ENCODE data around the gene HECTD1.

- no peak for TF ChIP-seq ZBTB7A (IDR thresholded peaks at IDR 0.05; ENCODE audit: low read depth)
- TF ChIP-seq TAF1 (IDR thresholded peaks at IDR 0.05; ENCODE audit: low read depth), result no peak
- TF ChIP-seq RAD21 (IDR thresholded peaks at IDR 0.05; ENCODE audit: low read depth), result no peak
- TF ChIP-seq NFIC (IDR thresholded peaks at IDR 0.05), result no peak
- TF ChIP-seq, protein P1, sequence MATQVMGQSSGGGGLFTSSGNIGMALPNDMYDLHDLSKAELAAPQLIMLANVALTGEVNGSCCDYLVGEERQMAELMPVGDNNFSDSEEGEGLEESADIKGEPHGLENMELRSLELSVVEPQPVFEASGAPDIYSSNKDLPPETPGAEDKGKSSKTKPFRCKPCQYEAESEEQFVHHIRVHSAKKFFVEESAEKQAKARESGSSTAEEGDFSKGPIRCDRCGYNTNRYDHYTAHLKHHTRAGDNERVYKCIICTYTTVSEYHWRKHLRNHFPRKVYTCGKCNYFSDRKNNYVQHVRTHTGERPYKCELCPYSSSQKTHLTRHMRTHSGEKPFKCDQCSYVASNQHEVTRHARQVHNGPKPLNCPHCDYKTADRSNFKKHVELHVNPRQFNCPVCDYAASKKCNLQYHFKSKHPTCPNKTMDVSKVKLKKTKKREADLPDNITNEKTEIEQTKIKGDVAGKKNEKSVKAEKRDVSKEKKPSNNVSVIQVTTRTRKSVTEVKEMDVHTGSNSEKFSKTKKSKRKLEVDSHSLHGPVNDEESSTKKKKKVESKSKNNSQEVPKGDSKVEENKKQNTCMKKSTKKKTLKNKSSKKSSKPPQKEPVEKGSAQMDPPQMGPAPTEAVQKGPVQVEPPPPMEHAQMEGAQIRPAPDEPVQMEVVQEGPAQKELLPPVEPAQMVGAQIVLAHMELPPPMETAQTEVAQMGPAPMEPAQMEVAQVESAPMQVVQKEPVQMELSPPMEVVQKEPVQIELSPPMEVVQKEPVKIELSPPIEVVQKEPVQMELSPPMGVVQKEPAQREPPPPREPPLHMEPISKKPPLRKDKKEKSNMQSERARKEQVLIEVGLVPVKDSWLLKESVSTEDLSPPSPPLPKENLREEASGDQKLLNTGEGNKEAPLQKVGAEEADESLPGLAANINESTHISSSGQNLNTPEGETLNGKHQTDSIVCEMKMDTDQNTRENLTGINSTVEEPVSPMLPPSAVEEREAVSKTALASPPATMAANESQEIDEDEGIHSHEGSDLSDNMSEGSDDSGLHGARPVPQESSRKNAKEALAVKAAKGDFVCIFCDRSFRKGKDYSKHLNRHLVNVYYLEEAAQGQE (IDR thresholded peaks at IDR 0.05; ENCODE audit: low read depth), result no peak
- TF ChIP-seq, protein P2, sequence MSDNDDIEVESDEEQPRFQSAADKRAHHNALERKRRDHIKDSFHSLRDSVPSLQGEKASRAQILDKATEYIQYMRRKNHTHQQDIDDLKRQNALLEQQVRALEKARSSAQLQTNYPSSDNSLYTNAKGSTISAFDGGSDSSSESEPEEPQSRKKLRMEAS (IDR thresholded peaks at IDR 0.05), result no peak
- no peak for TF ChIP-seq EGR1 (IDR thresholded peaks at IDR 0.05)
These were observed 96.7 kb downstream of the HECTD1 start for GRCh38 chr14:31110872-31111271.
